SJSA1 (cell line): Measurements from ENCODE around the gene LRRC25. TPM values are rescaled to one million over a fixed set of nuclear protein-coding genes. Genes with fewer than 3 reads are reported as not detected.
A peak's percentile ranks its signal among the peaks of the same experiment; 100 is the strongest.
"Not testable (repeated sequence)": the region's sequence is repeated elsewhere in the genome, so short reads cannot be mapped to it uniquely, and the experiment has no call there.

Source experiments
- DNase-seq, 2 experiments: peaks; one replicate each; pipeline ENCODE4 v3.0.0-alpha.2; 2015 to 2020; ENCODE audit warnings: low spot score in 2 of 2, low read depth in 1 of 2
- H3K27ac ChIP-seq: fragments of 250-450 bp; sonication (Bioruptor Pico); 2 replicates; pipeline ENCODE4 v1.5.1; 2020; ENCODE audit warnings: mild to moderate bottlenecking, moderate library complexity
- H3K27me3 ChIP-seq: fragments of 250-450 bp; sonication (Bioruptor Pico); replicated peaks from 2 replicates; pipeline ENCODE4 v1.5.1; 2020; ENCODE audit warnings: mild to moderate bottlenecking, moderate library complexity
- H3K36me3 ChIP-seq: fragments of 250-450 bp; sonication (Bioruptor Pico); 2 replicates; pipeline ENCODE4 v1.5.1; 2020; ENCODE audit warnings: mild to moderate bottlenecking
- H3K4me1 ChIP-seq: fragments of 250-450 bp; sonication (Bioruptor Pico); replicated peaks from 2 replicates; pipeline ENCODE4 v1.6.1; 2021; ENCODE audit warnings: mild to moderate bottlenecking
- H3K4me3 ChIP-seq: fragments of 250-450 bp; sonication (Bioruptor Pico); 2 replicates; pipeline ENCODE4 v1.5.1; 2020; ENCODE audit warnings: mild to moderate bottlenecking
- H3K9me3 ChIP-seq: fragments of 250-450 bp; sonication (Bioruptor Pico); replicated peaks from 2 replicates; pipeline ENCODE4 v1.5.1; 2020; ENCODE audit warnings: mild to moderate bottlenecking
- total RNA-seq: library from RNA; depleted of rRNA; stranded (reverse); fragments of >200 nt; shearing (Covaris generic); gene quantifications from 2 replicates; pipeline ENCODE4 v1.2.3, GENCODE V29; 2014

Gene LRRC25
- total RNA-seq, 1 experiment from 2014 or later: not detected

DNA sequence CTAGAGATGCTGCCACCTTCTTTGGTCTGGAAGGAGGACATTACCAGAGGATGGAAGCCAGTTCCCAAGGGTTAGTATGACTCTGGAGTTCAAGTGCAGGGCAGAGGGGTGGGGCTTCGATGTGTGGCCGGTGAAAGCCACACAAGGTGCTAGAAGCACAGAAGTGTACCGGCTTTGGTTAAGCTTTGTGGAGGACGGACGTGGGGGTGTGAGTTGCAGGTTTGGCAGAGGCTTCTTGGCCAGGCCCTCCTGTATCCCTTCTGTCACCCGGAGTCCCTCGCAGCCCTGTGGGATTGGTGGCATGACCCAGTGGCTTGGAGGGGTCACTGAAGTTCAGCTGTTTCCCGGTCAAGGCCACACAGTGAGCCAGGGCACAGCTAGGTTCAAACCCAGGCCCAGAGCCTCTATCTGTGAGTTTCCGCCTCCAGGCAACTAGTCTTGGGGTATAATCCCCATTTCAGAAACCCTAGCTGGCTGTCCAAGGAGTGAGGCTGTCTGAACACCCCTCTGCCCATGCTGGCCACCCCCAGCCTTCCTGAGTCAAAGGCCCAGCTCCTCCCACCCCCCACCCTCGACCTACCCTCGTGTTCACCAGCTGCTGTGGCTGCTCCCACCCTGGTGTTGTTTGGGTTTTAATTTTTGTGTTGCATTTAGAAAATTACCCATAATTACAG, 17.2 kb upstream of the LRRC25 start:
- no peak for DNase-seq
- H3K36me3 ChIP-seq: peaks cover 3% of the 10 kb centered on the region; the same call in 1 of the 2 replicates
- 0 out of 2 replicates have a peak overlapping the region, but pooled peaks have one; percentile 21 for H3K27ac ChIP-seq
- no peak overlapping the region for H3K4me3 ChIP-seq
- no peaks in the 10 kb centered on the region for H3K27me3 ChIP-seq
- peaks cover 66% of the 10 kb centered on the region for H3K4me1 ChIP-seq
- H3K9me3 ChIP-seq: 0 out of 2 replicates have a peak, but pooled peaks cover 5% of the 10 kb centered on the region

- no peaks in the 10 kb centered on the region for H3K36me3 ChIP-seq
- H3K27ac ChIP-seq: no peak overlapping the region
- no peak overlapping the region for H3K4me3 ChIP-seq
- DNase-seq: no peak
- H3K4me1 ChIP-seq: peaks cover 47% of the 10 kb centered on the region
- no peaks in the 10 kb centered on the region for H3K27me3 ChIP-seq
- H3K9me3 ChIP-seq: no peaks in the 10 kb centered on the region
These were observed 15.3 kb upstream of the LRRC25 start for GRCh38 chr19:18412610-18413239.

DNA sequence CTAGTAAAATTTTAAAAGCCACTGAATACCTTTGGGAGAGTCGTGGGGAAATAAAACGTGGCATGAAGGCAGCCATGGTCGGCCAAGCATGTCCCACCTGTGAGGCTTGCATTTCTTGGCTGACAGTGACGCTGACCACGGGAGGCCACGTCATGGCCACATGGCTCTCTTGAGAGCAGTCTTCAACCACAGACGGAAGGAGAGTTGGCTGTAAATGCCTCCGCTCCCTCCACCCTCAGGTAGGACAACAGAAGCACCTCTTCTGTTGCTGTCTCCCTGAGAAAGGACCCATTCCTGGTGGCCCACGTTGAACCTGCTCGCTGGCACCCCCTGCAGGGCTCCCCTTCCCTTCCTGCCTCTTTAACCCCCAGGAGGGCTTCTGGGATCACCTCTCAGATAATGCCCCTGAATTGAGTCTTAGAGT, 10.6 kb upstream of the LRRC25 start:
- H3K4me1 ChIP-seq: peaks cover 9% of the 10 kb centered on the region
- H3K27me3 ChIP-seq: no peaks in the 10 kb centered on the region
- no peaks in the 10 kb centered on the region for H3K36me3 ChIP-seq
- H3K27ac ChIP-seq: no peak overlapping the region
- H3K4me3 ChIP-seq: no peak overlapping the region
- no peak for DNase-seq
- no peaks in the 10 kb centered on the region for H3K9me3 ChIP-seq

- Histone ChIP-seq H3K27ac (no peak overlapping the region), H3K9me3 (no peaks in the 10 kb centered on the region), H3K4me3 (no peak overlapping the region), H3K27me3 (no peaks in the 10 kb centered on the region), H3K4me1 (peaks cover 9% of the 10 kb centered on the region), H3K36me3 (no peaks in the 10 kb centered on the region)
- DNase-seq: no peak
These were observed 9.3 kb upstream of the LRRC25 start for GRCh38 chr19:18406749-18407148.

- peaks cover 10% of the 10 kb centered on the region for H3K4me1 ChIP-seq
- not testable (repeated sequence) for H3K27ac ChIP-seq, H3K36me3 ChIP-seq, H3K27me3 ChIP-seq, DNase-seq, H3K4me3 ChIP-seq, H3K9me3 ChIP-seq
These were observed 8.3 kb upstream of the LRRC25 start for GRCh38 chr19:18405754-18406153.

- not testable (repeated sequence) for DNase-seq, H3K27ac ChIP-seq, H3K36me3 ChIP-seq, H3K9me3 ChIP-seq, H3K27me3 ChIP-seq, H3K4me3 ChIP-seq
- peaks cover 21% of the 10 kb centered on the region for H3K4me1 ChIP-seq
These were observed 5.2 kb upstream of the LRRC25 start for GRCh38 chr19:18402455-18403248.

GRCh38 chr19:18401580-18402112, 4.2 kb upstream of the LRRC25 start:
- Histone ChIP-seq H3K36me3 (no peaks in the 10 kb centered on the region), H3K4me3 (no peak overlapping the region), H3K27ac (no peak overlapping the region), H3K9me3 (no peaks in the 10 kb centered on the region), H3K4me1 (peaks cover 30% of the 10 kb centered on the region), H3K27me3 (no peaks in the 10 kb centered on the region)
- no peak for DNase-seq

GRCh38 chr19:18399008-18399407, 1.6 kb upstream of the LRRC25 start:
- peak; percentile 60 to 75 for DNase-seq
- Histone ChIP-seq H3K9me3 (no peaks in the 10 kb centered on the region), H3K4me3 (no peak overlapping the region)

GRCh38 chr19:18396471-18397241, 766 bp downstream of the LRRC25 start:
- Histone ChIP-seq H3K27me3 (no peaks in the 10 kb centered on the region), H3K36me3 (no peaks in the 10 kb centered on the region), H3K27ac (no peak overlapping the region), H3K4me3 (no peak overlapping the region), H3K9me3 (no peaks in the 10 kb centered on the region), H3K4me1 (peaks cover 30% of the 10 kb centered on the region)
- DNase-seq: no peak

More at GRCh38 chr19:18399008-18399407, 1.6 kb upstream of the LRRC25 start:
- Histone ChIP-seq H3K4me1 (peaks cover 30% of the 10 kb centered on the region), H3K27me3 (no peaks in the 10 kb centered on the region), H3K27ac (no peak overlapping the region), H3K36me3 (no peaks in the 10 kb centered on the region)

- H3K9me3 ChIP-seq: no peaks in the 10 kb centered on the region
These were observed 3.6 kb downstream of the LRRC25 start for GRCh38 chr19:18393836-18394235.

GRCh38 chr19:18392926-18393325, 4.5 kb downstream of the LRRC25 start:
- H3K27ac ChIP-seq: no peak overlapping the region
- peaks cover 7% of the 10 kb centered on the region for H3K36me3 ChIP-seq
- H3K4me1 ChIP-seq: peaks cover 16% of the 10 kb centered on the region
- DNase-seq: no peak
- H3K27me3 ChIP-seq: no peaks in the 10 kb centered on the region
- no peak overlapping the region for H3K4me3 ChIP-seq
- H3K9me3 ChIP-seq: 0 out of 2 replicates have a peak, but pooled peaks cover 5% of the 10 kb centered on the region

More at GRCh38 chr19:18393836-18394235, 3.6 kb downstream of the LRRC25 start:
- Histone ChIP-seq H3K36me3 (peaks cover under 1% of the 10 kb centered on the region), H3K27me3 (no peaks in the 10 kb centered on the region), H3K4me3 (no peak overlapping the region), H3K4me1 (peaks cover 14% of the 10 kb centered on the region), H3K27ac (no peak overlapping the region)
- DNase-seq: no peak

DNA sequence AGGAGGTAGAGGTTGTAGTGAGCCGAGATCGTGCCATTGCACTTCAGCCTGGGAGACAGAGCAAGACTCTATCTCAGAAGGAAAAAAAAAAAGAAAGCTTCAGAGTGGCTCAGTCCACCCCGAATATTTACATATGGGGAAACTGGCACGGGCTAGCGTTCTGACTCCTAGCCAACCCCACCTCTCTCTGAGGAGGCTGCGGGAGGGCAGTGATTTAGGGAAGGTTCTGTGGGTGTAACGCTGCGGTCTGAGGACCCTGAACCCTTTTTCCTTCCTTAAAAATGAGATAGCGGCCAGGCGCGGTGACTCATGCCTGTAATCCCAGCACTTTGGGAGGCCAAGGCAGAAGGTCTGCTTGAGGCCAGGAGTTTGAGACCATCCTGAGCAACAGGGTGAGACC, 5.0 kb downstream of the LRRC25 start:
- Histone ChIP-seq H3K9me3 (0 out of 2 replicates have a peak, but pooled peaks cover 5% of the 10 kb centered on the region), H3K27ac (no peak overlapping the region), H3K27me3 (no peaks in the 10 kb centered on the region), H3K4me3 (no peak overlapping the region), H3K4me1 (peaks cover 17% of the 10 kb centered on the region), H3K36me3 (peaks cover 7% of the 10 kb centered on the region)
- DNase-seq: no peak

DNA sequence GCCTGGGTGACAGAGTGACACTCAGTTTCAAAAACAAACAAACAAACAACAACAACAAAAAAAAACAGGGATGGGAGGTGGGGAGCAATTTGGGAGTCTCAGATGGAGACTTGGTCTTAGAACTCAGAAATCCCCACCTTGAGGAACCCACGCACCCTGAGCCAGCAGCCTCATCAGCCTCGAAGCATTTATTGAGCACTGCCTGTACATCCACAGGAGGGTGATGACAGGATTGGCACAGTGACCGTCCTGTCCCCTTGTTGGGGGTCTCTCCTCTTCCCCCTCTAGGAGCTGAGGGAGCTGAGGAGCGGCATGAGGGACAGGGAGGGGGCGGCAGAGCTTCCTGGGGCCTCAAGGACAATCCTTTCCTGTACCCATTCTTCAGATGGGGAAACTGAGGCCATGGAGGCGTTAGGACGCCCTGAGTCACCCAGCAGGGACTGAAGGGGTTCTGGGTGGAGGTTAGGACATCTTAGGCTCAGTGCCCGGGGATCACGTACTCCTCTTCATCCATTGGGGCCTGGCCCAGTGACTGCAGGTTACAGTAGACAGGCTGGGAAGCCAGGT, 5.8 kb downstream of the LRRC25 start:
- H3K4me3 ChIP-seq: no peak overlapping the region
- 0 out of 2 replicates have a peak, but pooled peaks cover 5% of the 10 kb centered on the region for H3K9me3 ChIP-seq
- H3K36me3 ChIP-seq: peaks cover 7% of the 10 kb centered on the region
- no peak for DNase-seq
- H3K27ac ChIP-seq: no peak overlapping the region
- H3K27me3 ChIP-seq: no peaks in the 10 kb centered on the region
- peaks cover 12% of the 10 kb centered on the region for H3K4me1 ChIP-seq
